ENCODE measurements around the gene COX7A2L.
"Not testable (repeated sequence)": the region's sequence is repeated elsewhere in the genome, so short reads cannot be mapped to it uniquely, and the experiment has no call there.

The COX7A2L gene

DNA sequence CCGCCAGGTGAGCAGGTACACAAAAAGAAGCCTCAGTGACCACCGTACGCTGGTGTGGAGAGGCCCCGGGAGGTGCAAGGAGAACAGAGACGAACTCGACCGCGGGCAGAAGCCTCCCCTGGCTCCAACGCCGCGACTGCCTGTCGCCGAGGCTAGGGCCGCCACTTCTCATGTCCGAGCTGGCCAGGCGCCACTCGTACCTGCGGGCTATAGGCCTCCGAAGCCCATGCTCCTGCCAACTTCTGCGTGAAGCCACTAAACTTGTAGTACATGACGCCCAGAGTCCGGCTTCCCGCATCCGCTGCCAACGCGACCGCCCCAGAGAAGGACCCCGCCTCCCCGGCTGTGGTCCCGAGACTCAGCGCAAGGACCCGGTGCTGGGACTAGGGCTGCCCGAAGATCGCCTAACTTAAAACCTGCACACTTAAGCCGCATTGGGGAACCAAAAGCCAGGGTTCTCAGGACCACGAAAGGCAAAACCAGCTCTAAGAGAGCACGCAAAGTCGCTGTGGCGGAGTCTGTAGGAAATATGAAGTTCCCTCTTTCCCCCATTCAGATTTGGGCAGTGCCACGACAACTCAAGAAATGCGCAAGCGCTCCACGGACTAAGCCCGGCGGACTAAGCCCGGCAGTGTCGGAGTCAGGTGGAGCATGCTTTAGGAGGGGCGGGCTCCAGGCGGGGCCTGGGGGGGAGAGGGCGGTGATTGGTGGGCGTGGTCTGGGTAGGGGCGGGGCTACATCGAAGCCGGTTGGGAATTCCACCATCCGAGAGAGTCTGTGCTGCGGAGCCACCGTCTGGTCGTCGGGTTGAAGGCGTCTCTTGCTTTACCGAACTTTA is at the start of gene COX7A2L:
Gene COX7A2L, minus strand, starts transcription at position 328 of the 838 bp plus-strand sequence. Its CDS starts 56 bp downstream, at position 272.
- peak; percentile 90 to 98 (median 92) for DNase-seq (ENCODE audit: low read depth in 4 of 4, low spot score in 1 of 4)

- DNase-seq (ENCODE audit: low read depth in 4 of 4, low spot score in 1 of 4) = no peak
These were observed 47.0 kb upstream of the COX7A2L start for GRCh38 chr2:42408009-42408408.

GRCh38 chr2:42407476-42407875 is 46.5 kb upstream of the COX7A2L start:
- DNase-seq (ENCODE audit: low read depth in 4 of 4, low spot score in 1 of 4) = no peak

- no peak for DNase-seq (ENCODE audit: low read depth in 4 of 4, low spot score in 1 of 4)
These were observed 43.7 kb upstream of the COX7A2L start for GRCh38 chr2:42404676-42405075.

- no peak for DNase-seq (ENCODE audit: low read depth in 4 of 4, low spot score in 1 of 4)
These were observed 40.8 kb upstream of the COX7A2L start for GRCh38 chr2:42401773-42402172.

GRCh38 chr2:42398052-42398451 is 37.0 kb upstream of the COX7A2L start:
- not testable (repeated sequence) for DNase-seq (ENCODE audit: low read depth in 4 of 4, low spot score in 1 of 4)

DNA sequence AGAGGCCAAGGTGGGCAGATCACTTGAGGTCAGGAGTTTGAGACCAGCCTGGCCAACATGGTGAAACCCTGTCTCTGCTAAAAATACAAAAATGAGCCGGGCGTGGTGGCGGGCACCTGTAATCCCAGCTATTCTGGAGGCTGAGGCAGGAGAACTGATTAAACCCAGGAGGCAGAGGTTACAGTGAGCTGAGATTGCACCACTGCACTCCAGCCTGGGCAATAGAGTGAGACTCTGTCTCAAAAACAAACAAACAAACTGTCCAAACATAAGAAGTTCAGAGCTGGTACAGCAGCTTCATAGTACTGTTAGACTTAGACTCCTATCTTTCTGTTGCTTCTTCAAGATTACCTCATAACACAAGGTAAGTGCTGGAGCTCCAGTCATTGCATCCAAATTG is 32.3 kb upstream of the COX7A2L start:
- not testable (repeated sequence) for DNase-seq (ENCODE audit: low read depth in 4 of 4, low spot score in 1 of 4)

GRCh38 chr2:42392191-42392590 is 31.2 kb upstream of the COX7A2L start:
- DNase-seq (ENCODE audit: low read depth in 4 of 4, low spot score in 1 of 4) = no peak

GRCh38 chr2:42390401-42390969 is 29.5 kb upstream of the COX7A2L start:
- DNase-seq (ENCODE audit: low read depth in 4 of 4, low spot score in 1 of 4) = no peak

GRCh38 chr2:42386682-42387081 is 25.7 kb upstream of the COX7A2L start:
- DNase-seq (ENCODE audit: low read depth in 4 of 4, low spot score in 1 of 4) = no peak

DNA sequence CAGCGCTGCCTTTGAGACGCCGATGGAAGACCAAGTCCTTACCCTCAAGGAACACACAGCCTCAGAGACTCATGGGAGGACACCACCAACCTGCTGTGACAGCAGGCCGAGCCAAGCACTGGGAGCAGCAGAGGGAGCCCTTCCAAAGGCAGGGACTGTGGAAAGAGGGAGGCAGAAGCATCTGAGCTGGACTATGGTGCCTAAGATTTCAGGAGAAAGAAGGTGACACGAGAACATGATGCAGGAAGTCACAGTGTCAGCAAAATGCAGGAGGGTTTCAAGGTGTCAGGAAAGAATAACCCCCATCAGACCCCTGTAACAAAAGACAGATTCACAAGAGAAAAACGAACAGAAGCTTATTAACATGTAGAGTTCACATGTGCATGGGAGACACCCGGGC is 24.2 kb upstream of the COX7A2L start:
- DNase-seq (ENCODE audit: low read depth in 4 of 4, low spot score in 1 of 4) = no peak

DNA sequence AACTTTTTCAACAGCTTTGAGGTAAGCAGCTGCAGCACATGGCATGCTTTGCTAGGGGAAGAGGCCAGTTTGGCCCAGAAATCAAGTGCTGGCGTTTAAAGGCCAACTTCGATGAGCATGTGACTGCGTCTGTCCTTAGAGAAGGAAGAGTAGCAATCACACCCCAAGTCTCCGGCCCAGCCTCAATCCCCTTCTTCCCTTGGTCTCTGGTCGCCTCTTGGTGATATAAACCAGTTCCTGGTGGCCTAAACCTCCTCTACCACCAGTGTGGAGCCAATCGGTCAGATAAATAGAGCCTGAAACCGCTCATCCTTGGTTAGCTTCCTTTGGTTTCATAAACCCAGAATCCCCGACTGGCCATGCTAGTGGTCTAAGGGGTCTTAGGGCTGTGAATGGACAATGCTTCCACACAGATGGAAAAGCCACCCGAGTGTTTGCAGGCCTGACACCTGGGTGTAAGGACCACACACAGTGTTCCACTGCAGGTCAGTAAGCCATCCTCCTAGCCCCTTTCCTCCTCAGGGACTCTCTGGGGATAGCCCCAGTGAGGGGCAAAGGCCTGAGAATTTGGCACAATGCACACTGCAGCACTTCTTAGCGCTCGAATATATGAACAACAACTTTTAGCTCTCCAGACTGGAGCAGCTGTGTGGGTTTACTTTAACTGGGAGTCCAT is 23.0 kb upstream of the COX7A2L start:
- DNase-seq (ENCODE audit: low read depth in 4 of 4, low spot score in 1 of 4) = no peak

- DNase-seq (ENCODE audit: low read depth in 4 of 4, low spot score in 1 of 4) = no peak
These were observed 21.1 kb upstream of the COX7A2L start for GRCh38 chr2:42382144-42382543.

- DNase-seq (ENCODE audit: low read depth in 4 of 4, low spot score in 1 of 4) = not testable (repeated sequence)
These were observed 19.0 kb upstream of the COX7A2L start for GRCh38 chr2:42380026-42380425.

GRCh38 chr2:42378415-42378814 is 17.4 kb upstream of the COX7A2L start:
- DNase-seq (ENCODE audit: low read depth in 4 of 4, low spot score in 1 of 4) = no peak

DNA sequence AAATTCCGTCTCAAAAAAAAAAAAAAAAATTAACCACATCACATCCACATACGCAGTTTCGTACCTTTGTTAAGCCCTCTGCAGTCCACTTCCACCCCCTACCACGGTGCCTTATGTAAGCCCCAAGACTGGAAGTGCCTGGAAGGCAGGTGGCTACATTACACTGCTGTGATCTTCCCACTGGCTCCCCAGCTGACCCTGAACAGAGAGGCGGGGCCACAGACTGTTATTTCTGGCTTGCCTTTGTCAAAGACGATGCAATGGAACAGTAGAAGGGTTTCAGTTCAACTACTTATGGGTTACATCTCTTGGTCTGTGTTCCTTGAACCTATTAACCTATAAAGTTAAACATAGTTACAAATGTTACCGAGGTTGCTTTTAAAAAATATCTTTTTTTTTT is 15.7 kb upstream of the COX7A2L start:
- DNase-seq (ENCODE audit: low read depth in 4 of 4, low spot score in 1 of 4) = no peak

DNA sequence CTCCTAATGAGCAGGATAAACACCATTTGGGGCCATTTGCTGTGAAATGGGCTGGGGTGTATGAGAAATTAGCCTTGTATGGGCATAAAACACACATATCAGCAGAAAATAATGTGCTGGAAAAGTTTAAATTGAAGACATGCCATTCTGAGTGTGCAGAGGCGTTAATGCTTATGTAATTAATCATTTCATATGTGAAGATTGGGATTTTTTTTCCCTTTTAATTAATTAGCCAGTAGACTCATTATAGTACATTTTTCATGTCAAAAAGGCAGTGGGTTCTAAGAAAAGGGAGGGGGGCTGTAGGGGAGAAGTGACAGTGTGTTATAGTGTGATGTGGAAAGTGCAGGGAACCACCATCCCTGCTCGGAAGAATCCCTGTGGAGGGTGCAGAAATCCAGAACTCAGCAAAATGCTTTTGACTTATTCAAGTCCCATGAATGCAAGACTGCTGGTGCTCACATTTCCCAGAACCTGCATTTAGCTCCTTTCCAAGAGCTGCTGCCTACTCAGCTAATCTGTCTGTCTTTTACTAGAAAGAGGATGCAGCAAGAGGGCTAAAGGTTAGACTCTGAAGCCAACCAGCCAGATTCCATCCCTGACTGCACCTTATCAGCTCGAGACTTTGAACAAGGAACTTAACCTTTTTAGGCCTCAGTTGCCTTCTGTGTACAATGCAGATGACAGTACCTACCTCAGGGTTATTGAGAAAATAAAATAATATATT is 11.6 kb upstream of the COX7A2L start:
- no peak for DNase-seq (ENCODE audit: low read depth in 4 of 4, low spot score in 1 of 4)

- DNase-seq (ENCODE audit: low read depth in 4 of 4, low spot score in 1 of 4) = no peak
These were observed 10.8 kb upstream of the COX7A2L start for GRCh38 chr2:42371611-42372473.

DNA sequence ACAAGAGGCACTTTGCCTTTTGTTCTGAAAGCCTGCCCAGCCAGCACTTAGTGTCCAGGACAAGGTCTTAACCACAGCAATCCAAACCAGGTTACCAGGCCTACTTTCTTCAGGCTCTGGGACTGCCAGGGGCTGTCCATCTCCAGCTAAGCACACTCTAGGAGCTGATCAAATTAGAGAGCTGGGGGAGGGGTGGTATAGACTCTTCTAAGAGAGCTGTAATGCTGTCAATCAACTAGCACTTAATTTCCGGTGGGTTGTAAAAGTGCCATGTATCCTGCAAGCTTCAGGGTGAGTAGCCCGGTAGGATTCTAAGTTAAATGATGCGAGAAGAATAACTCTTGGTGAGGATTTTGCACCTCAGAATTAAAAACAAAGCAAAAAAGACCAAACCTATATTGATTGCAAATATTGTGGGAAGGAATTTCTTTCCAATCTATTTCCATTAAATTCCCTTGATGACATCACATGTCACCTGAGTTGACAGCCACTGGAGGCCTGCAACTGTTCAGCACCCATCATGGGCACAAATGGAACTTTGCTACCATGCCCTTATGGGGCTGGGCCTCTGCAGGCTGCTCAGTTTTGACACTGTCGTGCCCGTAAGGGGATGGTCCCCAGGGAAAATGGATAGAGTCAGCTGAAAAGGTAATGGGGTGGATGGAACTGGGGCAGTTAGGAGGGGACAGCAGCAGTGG is 8.7 kb upstream of the COX7A2L start:
- DNase-seq (ENCODE audit: low read depth in 4 of 4, low spot score in 1 of 4) = no peak
